ENCODE results near the gene SLC7A11. TPM values are rescaled to one million over a fixed set of nuclear protein-coding genes. Genes with fewer than 3 reads are reported as not detected.

Gene SLC7A11
- polyA plus RNA-seq, 1 donor from 2014 or later, result 0.46 TPM

- Histone ChIP-seq H3K4me3 (ENCODE audit: low read length) (no peak overlapping the region), H3K4me2 (ENCODE audit: low read length) (no peak overlapping the region), H3K9ac (ENCODE audit: low read length) (no peak overlapping the region), H3F3A (ENCODE audit: insufficient read depth, low read length, poor library complexity, severe bottlenecking) (no peaks in the 10 kb centered on the region), H2AFZ (ENCODE audit: low read depth, low read length) (no peak overlapping the region), H3K27ac (ENCODE audit: low read length) (no peak overlapping the region), H3K36me3 (ENCODE audit: insufficient read depth, low read length) (no peaks in the 10 kb centered on the region), H3K9me2 (ENCODE audit: insufficient read depth, low read length) (no peaks in the 10 kb centered on the region), H3K27me3 (ENCODE audit: insufficient read depth, low read depth, low read length) (no peaks in the 10 kb centered on the region), H3K79me2 (replicated peaks; ENCODE audit: insufficient read depth, low read length) (no peaks in the 10 kb centered on the region), H4K20me1 (ENCODE audit: insufficient read depth) (no peaks in the 10 kb centered on the region), H3K9me3 (ENCODE audit: low read length) (no peaks in the 10 kb centered on the region)
- no peak for TF ChIP-seq CTCF (IDR thresholded peaks at IDR 0.05; ENCODE audit: poor library complexity, severe bottlenecking)
- no peak for TF ChIP-seq REST (IDR thresholded peaks at IDR 0.05; ENCODE audit: borderline replicate concordance)
- TF ChIP-seq SMC3 (conservative IDR thresholded peaks at IDR 0.05; ENCODE audit: poor library complexity), result no peak
- no peak for TF ChIP-seq TAF1 (IDR thresholded peaks at IDR 0.05; ENCODE audit: low read depth)
- no peak for TF ChIP-seq EZH2 (IDR thresholded peaks at IDR 0.05; ENCODE audit: borderline replicate concordance, insufficient read depth, low read length, poor library complexity, severe bottlenecking)
- TF ChIP-seq POLR2AphosphoS5 (IDR thresholded peaks at IDR 0.05), result no peak
- no peak for TF ChIP-seq RAD21 (conservative IDR thresholded peaks at IDR 0.05)
- TF ChIP-seq MXI1 (conservative IDR thresholded peaks at IDR 0.05; ENCODE audit: poor library complexity, severe bottlenecking), result no peak
- no peak for TF ChIP-seq EP300 (conservative IDR thresholded peaks at IDR 0.05; ENCODE audit: poor library complexity, severe bottlenecking)
Observed at GRCh38 chr4:138234248-138234647, 7.9 kb downstream of the SLC7A11 start.

GRCh38 chr4:138233313-138234034 is 8.7 kb downstream of the SLC7A11 start:
- H3F3A ChIP-seq (ENCODE audit: insufficient read depth, low read length, poor library complexity, severe bottlenecking), result no peaks in the 10 kb centered on the region
- H3K27ac ChIP-seq (ENCODE audit: low read length), result no peak overlapping the region
- no peaks in the 10 kb centered on the region for H3K9me3 ChIP-seq (ENCODE audit: low read length)
- no peaks in the 10 kb centered on the region for H3K9me2 ChIP-seq (ENCODE audit: insufficient read depth, low read length)
- H2AFZ ChIP-seq (ENCODE audit: low read depth, low read length), result no peak overlapping the region
- H3K4me2 ChIP-seq (ENCODE audit: low read length), result no peak overlapping the region
- no peaks in the 10 kb centered on the region for H3K36me3 ChIP-seq (ENCODE audit: insufficient read depth, low read length)
- H3K79me2 ChIP-seq (replicated peaks; ENCODE audit: insufficient read depth, low read length), result no peaks in the 10 kb centered on the region
- no peak overlapping the region for H3K4me3 ChIP-seq (ENCODE audit: low read length)
- no peaks in the 10 kb centered on the region for H3K27me3 ChIP-seq (ENCODE audit: insufficient read depth, low read depth, low read length)
- H4K20me1 ChIP-seq (ENCODE audit: insufficient read depth), result no peaks in the 10 kb centered on the region
- TF ChIP-seq POLR2AphosphoS5 (IDR thresholded peaks at IDR 0.05) (no peak), SMC3 (conservative IDR thresholded peaks at IDR 0.05; ENCODE audit: poor library complexity) (no peak), RAD21 (conservative IDR thresholded peaks at IDR 0.05) (no peak), EP300 (conservative IDR thresholded peaks at IDR 0.05; ENCODE audit: poor library complexity, severe bottlenecking) (no peak), MXI1 (conservative IDR thresholded peaks at IDR 0.05; ENCODE audit: poor library complexity, severe bottlenecking) (no peak), CTCF (IDR thresholded peaks at IDR 0.05; ENCODE audit: poor library complexity, severe bottlenecking) (no peak), REST (IDR thresholded peaks at IDR 0.05; ENCODE audit: borderline replicate concordance) (no peak), EZH2 (IDR thresholded peaks at IDR 0.05; ENCODE audit: borderline replicate concordance, insufficient read depth, low read length, poor library complexity, severe bottlenecking) (no peak), TAF1 (IDR thresholded peaks at IDR 0.05; ENCODE audit: low read depth) (no peak)
- no peak overlapping the region for H3K9ac ChIP-seq (ENCODE audit: low read length)
